Spleen (tissue), 7 donors: ENCODE measurements around the gene ARTN.

ENCODE experiments used
- CTCF ChIP-seq, 11 experiments: fragments of 200-600 bp in 7 of 11; fragments of 450-650 bp in 4 of 11; sonication (generic) in 4 of 11; IDR thresholded peaks in 8 of 11; conservative IDR thresholded peaks in 3 of 11; 1 replicate in 7 of 11; 2 replicates in 4 of 11; pipeline versions ENCODE4 v1.4.0 to v1.8.0; 2016 to 2021; ENCODE audit warnings: antibody characterized with exemption in 11 of 11, inconsistent platforms in 4 of 11, mild to moderate bottlenecking in 1 of 11
- POLR2A ChIP-seq, 3 donors: fragments of 450-650 bp; IDR thresholded peaks; one replicate each; pipeline ENCODE4 v1.5.1; 2017; ENCODE audit warnings: antibody characterized with exemption in 3 of 3, mild to moderate bottlenecking in 1 of 3
- POLR2AphosphoS5 ChIP-seq, 3 donors: sonication (generic); formaldehyde crosslinking; IDR thresholded peaks; one replicate each; pipeline ENCODE4 v1.5.1; 2017; ENCODE audit warnings: antibody characterized with exemption in 3 of 3
- donor health status: DM: no; HTN: no; CAD: no; lungs with moderate emphysema.
- donor health status: DM: no; HTN: no; CAD: no.
- donor health status: DM: no; HTN: no; CAD: no.

GRCh38 chr1:43976045-43976444 lies 42.4 kb downstream of the ARTN start:
- TF ChIP-seq CTCF (IDR thresholded peaks at IDR 0.05 in 8 of 11, conservative IDR thresholded peaks at IDR 0.05 in 3 of 11) (no peak), POLR2AphosphoS5 (IDR thresholded peaks at IDR 0.05) (no peak), POLR2A (IDR thresholded peaks at IDR 0.05) (no peak)
